Spleen (tissue), 11 donors: ENCODE results near the gene FBN2. TPM values are rescaled to one million over a fixed set of nuclear protein-coding genes. Genes with fewer than 3 reads are reported as not detected.

ENCODE experiments used
- DNase-seq: peaks from one replicate; pipeline ENCODE4 v3.0.0-alpha.2; 2020
- H3K27ac ChIP-seq, 8 donors: fragments of 200-600 bp; sonication (generic) in 7 of 8; 1 replicate in 4 of 8; 2 replicates in 4 of 8; pipeline versions ENCODE4 v1.5.0 to v1.8.0; 2016 to 2021; ENCODE audit warnings: inconsistent platforms in 4 of 8, mild to moderate bottlenecking in 4 of 8, moderate library complexity in 1 of 8
- H3K27me3 ChIP-seq, 7 donors: fragments of 200-600 bp; sonication (generic) in 6 of 7; replicated peaks in 1 of 7; 1 replicate in 4 of 7; 2 replicates in 3 of 7; pipeline versions ENCODE4 v1.5.0 to v1.8.0; 2016 to 2021; ENCODE audit warnings: inconsistent platforms in 3 of 7, mild to moderate bottlenecking in 1 of 7
- H3K36me3 ChIP-seq, 6 donors: fragments of 200-600 bp; sonication (generic) in 5 of 6; 1 replicate in 4 of 6; 2 replicates in 2 of 6; pipeline versions ENCODE4 v1.5.0 to v1.8.0; 2016 to 2021; ENCODE audit warnings: inconsistent platforms in 2 of 6
- H3K4me1 ChIP-seq, 6 donors: fragments of 200-600 bp; sonication (generic) in 5 of 6; 1 replicate in 3 of 6; 2 replicates in 3 of 6; pipeline versions ENCODE4 v1.5.0 to v1.8.0; 2016 to 2021; ENCODE audit warnings: inconsistent platforms in 3 of 6
- H3K4me3 ChIP-seq, 8 donors: fragments of 200-600 bp; sonication (generic) in 7 of 8; 1 replicate in 4 of 8; 2 replicates in 4 of 8; pipeline versions ENCODE4 v1.5.0 to v1.8.0; 2016 to 2021; ENCODE audit warnings: inconsistent platforms in 4 of 8, mild to moderate bottlenecking in 4 of 8, moderate library complexity in 2 of 8
- H3K9me3 ChIP-seq, 8 donors: fragments of 200-600 bp; sonication (generic) in 7 of 8; 1 replicate in 4 of 8; 2 replicates in 4 of 8; pipeline versions ENCODE4 v1.5.0 to v1.8.0; 2016 to 2021; ENCODE audit warnings: inconsistent platforms in 4 of 8
- CTCF ChIP-seq, 11 experiments: fragments of 200-600 bp in 7 of 11; fragments of 450-650 bp in 4 of 11; sonication (generic) in 4 of 11; IDR thresholded peaks in 8 of 11; conservative IDR thresholded peaks in 3 of 11; 1 replicate in 7 of 11; 2 replicates in 4 of 11; pipeline versions ENCODE4 v1.4.0 to v1.8.0; 2016 to 2021; ENCODE audit warnings: antibody characterized with exemption in 11 of 11, inconsistent platforms in 4 of 11, mild to moderate bottlenecking in 1 of 11
- POLR2A ChIP-seq, 3 donors: fragments of 450-650 bp; IDR thresholded peaks; one replicate each; pipeline ENCODE4 v1.5.1; 2017; ENCODE audit warnings: antibody characterized with exemption in 3 of 3, mild to moderate bottlenecking in 1 of 3
- POLR2AphosphoS5 ChIP-seq, 3 donors: sonication (generic); formaldehyde crosslinking; IDR thresholded peaks; one replicate each; pipeline ENCODE4 v1.5.1; 2017; ENCODE audit warnings: antibody characterized with exemption in 3 of 3
- WGBS, 5 donors: extraction: QIAGEN DNeasy Blood & Tissue Kit in 3 of 5; methylation state at CpG; one replicate each; pipeline versions ENCODE4 v1.1.5 to v1.1.7; 2013 to 2018; 5-methylcytosine and 5-hydroxymethylcytosine counted together
- intact Hi-C: fragments of 100-400 bp; cut with DNase I; formaldehyde crosslinking; loops from one replicate; pipeline ENCODE4 v1.15.0; 2023; ENCODE audit warnings: low total_unique reads
- polyA plus RNA-seq, 3 donors: library from polyadenylated mRNA; stranded (reverse); fragments of 200-250 nt; gene quantifications; one replicate each; pipeline ENCODE4 v1.2.1, GENCODE V29; 2013
- small RNA-seq, 4 donors: library from RNA; depleted of rRNA; stranded (forward); fragments of <200 nt; gene quantifications; one replicate each; pipeline ENCODE3, GENCODE V24; 2016
- total RNA-seq, 7 donors: library from RNA; depleted of rRNA in 3 of 7; stranded (reverse); fragments of >200 nt in 3 of 7; fragmentation: NEBNext Ultra II Directional in 4 of 7; extraction: Animal tissue kit (Norgen Biotek cat#: 25700) in 4 of 7; gene quantifications; one replicate each; pipeline versions ENCODE4 v1.1.0 to v1.2.1, GENCODE V29; 2016 to 2021
- donor health status: healthy with polysubstance abuse.
- donor health status: DM: no; HTN: no; CAD: no; lungs with moderate emphysema.
- donor health status: DM: no; HTN: no; CAD: no.
- donor health status: Bipolar disorder and iron deficiency.
- donor health status: healthy.
- donor health status: DM: no; HTN: no; CAD: no.
- donor health status: DM: yes; HTN: yes; CAD: no.

The FBN2 gene
- total and polyA plus RNA-seq, 10 donors, result 0.21 to 7.6 (median 2.6) TPM

DNA sequence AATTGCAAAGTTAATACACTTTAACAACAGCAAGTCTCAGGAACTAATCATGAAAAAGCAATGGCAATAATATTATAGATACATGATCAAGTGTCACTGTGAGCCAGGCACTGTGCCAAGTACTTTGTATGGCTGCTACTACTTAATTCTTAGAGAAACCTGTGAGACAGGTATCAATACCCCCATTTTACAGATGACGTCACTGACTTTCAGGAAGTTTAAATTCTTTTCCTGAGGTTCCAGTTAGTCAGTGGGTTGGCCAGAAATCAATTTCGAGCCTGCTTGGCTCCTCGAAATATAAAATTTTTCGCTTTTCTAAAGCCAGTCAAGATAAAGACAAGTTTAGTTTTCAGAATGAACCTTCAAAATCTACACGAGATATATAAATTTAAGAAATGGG is 324.2 kb downstream of the FBN2 start:
- TF ChIP-seq POLR2A (IDR thresholded peaks at IDR 0.05) (no peak), POLR2AphosphoS5 (IDR thresholded peaks at IDR 0.05) (no peak), CTCF (IDR thresholded peaks at IDR 0.05 in 8 of 11, conservative IDR thresholded peaks at IDR 0.05 in 3 of 11) (no peak)
- Histone ChIP-seq H3K27ac (no peak overlapping the region), H3K27me3 (no peaks in the 10 kb centered on the region), H3K4me1 (no peaks in the 10 kb centered on the region), H3K9me3 (no peaks in the 10 kb centered on the region), H3K4me3 (no peak overlapping the region), H3K36me3 (no peaks in the 10 kb centered on the region)
- intact Hi-C loops, result no loop called here
- DNase-seq, result no peak
- 67 to 83% (median 69%) methylated on average over 5 of the region's 5 CpGs for WGBS, 5 donors

- 7 to 12% (median 11%) methylated on average over 4 of the region's 4 CpGs for WGBS, 5 donors
- H3K36me3 ChIP-seq, result no peaks in the 10 kb centered on the region
- no peaks in the 10 kb centered on the region for H3K4me1 ChIP-seq
- no peak overlapping the region for H3K4me3 ChIP-seq
- intact Hi-C loops, result no loop called here
- no peak overlapping the region for H3K27ac ChIP-seq
- no peaks in the 10 kb centered on the region for H3K27me3 ChIP-seq
- H3K9me3 ChIP-seq, result no peaks in the 10 kb centered on the region
- no peak for DNase-seq
- TF ChIP-seq CTCF (IDR thresholded peaks at IDR 0.05 in 8 of 11, conservative IDR thresholded peaks at IDR 0.05 in 3 of 11) (peak in 9 of 11 experiments; percentile 11 to 52 (median 42)), POLR2A (IDR thresholded peaks at IDR 0.05) (no peak)
These were observed 324.7 kb downstream of the FBN2 start for GRCh38 chr5:128213340-128213739.

GRCh38 chr5:128212191-128212806 is 325.7 kb downstream of the FBN2 start:
- Histone ChIP-seq H3K27ac (no peak overlapping the region), H3K4me1 (no peaks in the 10 kb centered on the region), H3K27me3 (no peaks in the 10 kb centered on the region), H3K9me3 (no peaks in the 10 kb centered on the region), H3K4me3 (no peak overlapping the region), H3K36me3 (no peaks in the 10 kb centered on the region)
- no peak for TF ChIP-seq POLR2A (IDR thresholded peaks at IDR 0.05)
- no peak for TF ChIP-seq POLR2AphosphoS5 (IDR thresholded peaks at IDR 0.05)
- TF ChIP-seq CTCF (IDR thresholded peaks at IDR 0.05 in 8 of 11, conservative IDR thresholded peaks at IDR 0.05 in 3 of 11), result no peak
- intact Hi-C loops, result no loop called here
- no peak for DNase-seq
- 57 to 76% (median 72%) methylated on average over 5 of the region's 5 CpGs for whole genome bisulfite sequencing, 5 donors

GRCh38 chr5:128208436-128208835 is 329.6 kb downstream of the FBN2 start:
- Histone ChIP-seq H3K36me3 (no peaks in the 10 kb centered on the region), H3K27me3 (no peaks in the 10 kb centered on the region), H3K4me3 (no peak overlapping the region), H3K9me3 (no peaks in the 10 kb centered on the region), H3K27ac (no peak overlapping the region), H3K4me1 (no peaks in the 10 kb centered on the region)
- DNase-seq, result no peak
- no peak for TF ChIP-seq POLR2A (IDR thresholded peaks at IDR 0.05)
- intact Hi-C loops, result loop anchor here (10.0 kb wide), 2 partner anchors 334 to 464 kb away; no protein-coding TSS in a partner anchor

Small RNA genes within 50 kb of the gene (small RNA-seq; reads per million reads assigned to genes)
- gene RF00019, result 0 reads per million in 4 donors
